Vagina (tissue), 2 donors: ENCODE measurements around the gene ADCY9. TPM values are rescaled to one million over a fixed set of nuclear protein-coding genes. Genes with fewer than 3 reads are reported as not detected.
"Not testable (repeated sequence)": the region's sequence is repeated elsewhere in the genome, so short reads cannot be mapped to it uniquely, and the experiment has no call there.

ENCODE experiments used
- DNase-seq, 2 donors: peaks; one replicate each; pipeline ENCODE4 v3.0.0-alpha.2; 2017; ENCODE audit errors: extremely low spot score in 2 of 2
- H3K27ac ChIP-seq: fragments of 200-600 bp; sonication (generic); one replicate; pipeline ENCODE4 v1.5.1; 2019
- H3K27me3 ChIP-seq: fragments of 200-600 bp; sonication (generic); one replicate; pipeline ENCODE4 v1.5.1; 2019
- H3K36me3 ChIP-seq, 2 donors: fragments of 200-600 bp; sonication (generic); one replicate each; pipeline ENCODE4 v1.5.1; 2017 to 2019
- H3K4me1 ChIP-seq: fragments of 200-600 bp; sonication (generic); one replicate; pipeline ENCODE4 v1.5.1; 2019
- H3K4me3 ChIP-seq, 2 donors: fragments of 200-600 bp; sonication (generic); 1 replicate in 1 of 2; 2 replicates in 1 of 2; pipeline ENCODE4 v1.5.1; 2016 to 2019
- H3K9me3 ChIP-seq: fragments of 200-600 bp; sonication (generic); one replicate; pipeline ENCODE4 v1.5.1; 2019
- CTCF ChIP-seq, 3 experiments: fragments of 450-650 bp in 2 of 3; fragments of 200-600 bp in 1 of 3; sonication (generic) in 1 of 3; IDR thresholded peaks; one replicate each; pipeline ENCODE4 v1.5.1; 2017 to 2019; ENCODE audit warnings: antibody characterized with exemption in 3 of 3, mild to moderate bottlenecking in 2 of 3, moderate library complexity in 2 of 3
- POLR2A ChIP-seq, 2 donors: fragments of 450-650 bp; IDR thresholded peaks; one replicate each; pipeline ENCODE4 v1.6.1; 2017; ENCODE audit warnings: antibody characterized with exemption in 2 of 2, mild to moderate bottlenecking in 2 of 2, moderate library complexity in 2 of 2
- POLR2AphosphoS5 ChIP-seq, 2 donors: sonication (generic); formaldehyde crosslinking; IDR thresholded peaks; one replicate each; pipeline ENCODE4 v1.9.0; 2017; ENCODE audit warnings: antibody characterized with exemption in 2 of 2, mild to moderate bottlenecking in 2 of 2, low read depth in 1 of 2; ENCODE audit not compliant: insufficient read depth in 1 of 2
- intact Hi-C: fragments of 100-400 bp; cut with DNase I; formaldehyde crosslinking; loops from one replicate; pipeline ENCODE4 v1.15.1; 2023
- total RNA-seq: library from RNA; depleted of rRNA; stranded (reverse); fragments of >200 nt; gene quantifications from one replicate; pipeline ENCODE4 v1.2.3, GENCODE V29; 2016

ADCY9 gene
- total RNA-seq, 1 donor from 2014 or later: 16.9 TPM

GRCh38 chr16:3946604-3947180 lies 169.6 kb downstream of the ADCY9 start:
- H3K9me3 ChIP-seq: no peaks in the 10 kb centered on the region
- H3K4me1 ChIP-seq: peaks cover 19% of the 10 kb centered on the region
- no peaks in the 10 kb centered on the region for H3K36me3 ChIP-seq
- intact Hi-C loops: no loop called here
- no peak overlapping the region for H3K4me3 ChIP-seq
- TF ChIP-seq POLR2AphosphoS5 (IDR thresholded peaks at IDR 0.05; ENCODE audit: insufficient read depth in 1 of 2, low read depth in 1 of 2): no peak
- TF ChIP-seq CTCF (IDR thresholded peaks at IDR 0.05): no peak
- no peak for TF ChIP-seq POLR2A (IDR thresholded peaks at IDR 0.05)
- H3K27me3 ChIP-seq: no peaks in the 10 kb centered on the region
- DNase-seq: no peak
- no peak overlapping the region for H3K27ac ChIP-seq

GRCh38 chr16:3945751-3946603 lies 170.3 kb downstream of the ADCY9 start:
- H3K27ac ChIP-seq: no peak overlapping the region
- H3K36me3 ChIP-seq: no peaks in the 10 kb centered on the region
- no peaks in the 10 kb centered on the region for H3K27me3 ChIP-seq
- H3K9me3 ChIP-seq: no peaks in the 10 kb centered on the region
- TF ChIP-seq POLR2AphosphoS5 (IDR thresholded peaks at IDR 0.05; ENCODE audit: insufficient read depth in 1 of 2, low read depth in 1 of 2) (no peak), POLR2A (IDR thresholded peaks at IDR 0.05) (no peak), CTCF (IDR thresholded peaks at IDR 0.05) (no peak)
- H3K4me1 ChIP-seq: peaks cover 19% of the 10 kb centered on the region
- intact Hi-C loops: no loop called here
- DNase-seq: no peak
- H3K4me3 ChIP-seq: no peak overlapping the region

GRCh38 chr16:3944457-3944856 lies 171.8 kb downstream of the ADCY9 start:
- H3K9me3 ChIP-seq, H3K4me1 ChIP-seq, DNase-seq, H3K27ac ChIP-seq, intact Hi-C loops, H3K4me3 ChIP-seq, H3K36me3 ChIP-seq, H3K27me3 ChIP-seq: not testable (repeated sequence)

GRCh38 chr16:3942146-3942545 lies 174.1 kb downstream of the ADCY9 start:
- H3K27me3 ChIP-seq, DNase-seq, H3K9me3 ChIP-seq, H3K4me1 ChIP-seq, H3K4me3 ChIP-seq, intact Hi-C loops, H3K36me3 ChIP-seq, H3K27ac ChIP-seq: not testable (repeated sequence)

- peaks cover 6% of the 10 kb centered on the region for H3K4me1 ChIP-seq
- no peak for DNase-seq
- no peaks in the 10 kb centered on the region for H3K36me3 ChIP-seq
- H3K27ac ChIP-seq: no peak overlapping the region
- peak overlapping the region; percentile 47 to 55 for H3K4me3 ChIP-seq
- H3K27me3 ChIP-seq: no peaks in the 10 kb centered on the region
- intact Hi-C loops: no loop called here
- TF ChIP-seq POLR2AphosphoS5 (IDR thresholded peaks at IDR 0.05; ENCODE audit: insufficient read depth in 1 of 2, low read depth in 1 of 2): peak in 1 of 2 donors; percentile 35
- peak; percentile 68 to 98 (median 83) for TF ChIP-seq CTCF (IDR thresholded peaks at IDR 0.05)
- no peak for TF ChIP-seq POLR2A (IDR thresholded peaks at IDR 0.05)
- H3K9me3 ChIP-seq: no peaks in the 10 kb centered on the region
These were observed 177.2 kb downstream of the ADCY9 start for GRCh38 chr16:3938843-3939624.
